ENCODE results near the gene NRXN3.

The NRXN3 gene

DNA sequence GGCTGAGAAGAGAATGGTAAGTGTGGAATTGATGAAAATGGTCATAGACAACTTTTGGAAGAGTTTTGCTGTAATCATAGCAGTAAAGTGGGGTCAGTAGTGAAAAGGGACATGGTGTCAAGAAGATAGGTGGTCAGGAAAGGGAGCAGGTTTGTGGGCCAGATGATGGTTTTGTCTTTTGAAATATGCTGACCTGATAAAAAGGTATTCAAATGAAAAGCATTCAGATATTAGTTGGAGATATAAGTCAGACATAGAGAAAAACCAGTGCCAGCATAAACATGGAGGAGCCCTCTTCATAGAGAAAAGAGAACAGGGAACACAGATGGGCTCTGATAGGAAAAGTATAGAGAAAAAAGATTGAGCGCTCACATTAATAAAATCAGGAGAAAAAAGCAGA is 518.3 kb downstream of the NRXN3 start:
- Histone ChIP-seq H3K27ac (ENCODE audit: low read depth, low read length) (no peak overlapping the region), H3K9ac (ENCODE audit: low read depth, low read length) (no peak overlapping the region), H3K9me3 (ENCODE audit: insufficient read depth, low read depth, low read length) (no peaks in the 10 kb centered on the region), H3K36me3 (ENCODE audit: insufficient read depth, low read length) (no peaks in the 10 kb centered on the region), H3K4me1 (ENCODE audit: insufficient read depth, low read length) (no peaks in the 10 kb centered on the region), H3K4me3 (ENCODE audit: low read length) (no peak overlapping the region), H3K27me3 (ENCODE audit: insufficient read depth, low read length) (no peaks in the 10 kb centered on the region)
- WGBS = 95% methylated on average over 1 of the region's 1 CpG

GRCh38 chr14:78690836-78691235 is 520.7 kb downstream of the NRXN3 start:
- Histone ChIP-seq H3K4me1 (ENCODE audit: insufficient read depth, low read length) (no peaks in the 10 kb centered on the region), H3K9ac (ENCODE audit: low read depth, low read length) (no peak overlapping the region), H3K4me3 (ENCODE audit: low read length) (no peak overlapping the region), H3K36me3 (ENCODE audit: insufficient read depth, low read length) (no peaks in the 10 kb centered on the region), H3K27ac (ENCODE audit: low read depth, low read length) (no peak overlapping the region), H3K9me3 (ENCODE audit: insufficient read depth, low read depth, low read length) (no peaks in the 10 kb centered on the region), H3K27me3 (ENCODE audit: insufficient read depth, low read length) (no peaks in the 10 kb centered on the region)
- WGBS = 97% methylated on average over 2 of the region's 2 CpGs

- Histone ChIP-seq H3K36me3 (ENCODE audit: insufficient read depth, low read length) (no peaks in the 10 kb centered on the region), H3K27me3 (ENCODE audit: insufficient read depth, low read length) (no peaks in the 10 kb centered on the region), H3K27ac (ENCODE audit: low read depth, low read length) (no peak overlapping the region), H3K4me1 (ENCODE audit: insufficient read depth, low read length) (no peaks in the 10 kb centered on the region), H3K4me3 (ENCODE audit: low read length) (no peak overlapping the region), H3K9me3 (ENCODE audit: insufficient read depth, low read depth, low read length) (no peaks in the 10 kb centered on the region), H3K9ac (ENCODE audit: low read depth, low read length) (no peak overlapping the region)
- 50% methylated on average over 2 of the region's 2 CpGs for WGBS
Observed at GRCh38 chr14:78697341-78697740, 527.2 kb downstream of the NRXN3 start.

GRCh38 chr14:78698991-78699390 is 528.8 kb downstream of the NRXN3 start:
- H3K9ac ChIP-seq (ENCODE audit: low read depth, low read length) = no peak overlapping the region

GRCh38 chr14:78700236-78700635 is 530.1 kb downstream of the NRXN3 start:
- no peaks in the 10 kb centered on the region for H3K27me3 ChIP-seq (ENCODE audit: insufficient read depth, low read length)
- H3K9me3 ChIP-seq (ENCODE audit: insufficient read depth, low read depth, low read length) = no peaks in the 10 kb centered on the region
- no peak overlapping the region for H3K9ac ChIP-seq (ENCODE audit: low read depth, low read length)
- no peaks in the 10 kb centered on the region for H3K36me3 ChIP-seq (ENCODE audit: insufficient read depth, low read length)
- whole genome bisulfite sequencing = 91% methylated on average over 2 of the region's 2 CpGs
- no peaks in the 10 kb centered on the region for H3K4me1 ChIP-seq (ENCODE audit: insufficient read depth, low read length)
- no peak overlapping the region for H3K27ac ChIP-seq (ENCODE audit: low read depth, low read length)
- no peak overlapping the region for H3K4me3 ChIP-seq (ENCODE audit: low read length)

More at GRCh38 chr14:78698991-78699390, 528.8 kb downstream of the NRXN3 start:
- 92% methylated on average over 3 of the region's 3 CpGs for WGBS
- H3K27me3 ChIP-seq (ENCODE audit: insufficient read depth, low read length) = no peaks in the 10 kb centered on the region
- no peak overlapping the region for H3K27ac ChIP-seq (ENCODE audit: low read depth, low read length)
- H3K9me3 ChIP-seq (ENCODE audit: insufficient read depth, low read depth, low read length) = no peaks in the 10 kb centered on the region
- H3K4me1 ChIP-seq (ENCODE audit: insufficient read depth, low read length) = no peaks in the 10 kb centered on the region
- no peak overlapping the region for H3K4me3 ChIP-seq (ENCODE audit: low read length)
- H3K36me3 ChIP-seq (ENCODE audit: insufficient read depth, low read length) = no peaks in the 10 kb centered on the region

DNA sequence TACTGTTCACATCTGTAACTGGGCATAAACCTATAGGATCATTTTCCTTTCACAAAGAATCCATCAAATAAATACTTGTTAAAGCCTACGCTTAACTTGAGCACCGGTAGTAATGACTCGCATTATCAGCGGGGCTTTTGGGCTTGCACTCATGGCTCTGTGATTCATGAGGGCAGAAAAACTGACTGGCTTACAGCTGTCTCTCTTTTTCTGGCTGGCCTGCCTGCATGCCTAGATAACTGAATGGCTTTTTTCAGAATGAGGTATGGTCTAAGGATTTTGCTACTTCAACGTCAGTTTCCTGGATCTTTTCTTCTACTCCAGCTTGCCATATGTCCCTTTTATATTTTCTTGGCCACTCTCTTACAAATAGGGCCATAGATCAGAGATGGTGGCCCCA is 531.1 kb downstream of the NRXN3 start:
- Histone ChIP-seq H3K9me3 (ENCODE audit: insufficient read depth, low read depth, low read length) (no peaks in the 10 kb centered on the region), H3K4me1 (ENCODE audit: insufficient read depth, low read length) (no peaks in the 10 kb centered on the region), H3K4me3 (ENCODE audit: low read length) (no peak overlapping the region), H3K36me3 (ENCODE audit: insufficient read depth, low read length) (no peaks in the 10 kb centered on the region), H3K9ac (ENCODE audit: low read depth, low read length) (no peak overlapping the region), H3K27me3 (ENCODE audit: insufficient read depth, low read length) (no peaks in the 10 kb centered on the region), H3K27ac (ENCODE audit: low read depth, low read length) (no peak overlapping the region)
- 72% methylated on average over 5 of the region's 5 CpGs for WGBS

GRCh38 chr14:78704965-78705364 is 534.8 kb downstream of the NRXN3 start:
- H3K27me3 ChIP-seq (ENCODE audit: insufficient read depth, low read length) = no peaks in the 10 kb centered on the region
- H3K27ac ChIP-seq (ENCODE audit: low read depth, low read length) = no peak overlapping the region
- 83% methylated on average over 4 of the region's 4 CpGs for WGBS
- no peaks in the 10 kb centered on the region for H3K9me3 ChIP-seq (ENCODE audit: insufficient read depth, low read depth, low read length)
- H3K36me3 ChIP-seq (ENCODE audit: insufficient read depth, low read length) = no peaks in the 10 kb centered on the region
- no peak overlapping the region for H3K4me3 ChIP-seq (ENCODE audit: low read length)
- H3K4me1 ChIP-seq (ENCODE audit: insufficient read depth, low read length) = 0 out of 2 replicates have a peak, but pooled peaks cover 4% of the 10 kb centered on the region
- no peak overlapping the region for H3K9ac ChIP-seq (ENCODE audit: low read depth, low read length)

DNA sequence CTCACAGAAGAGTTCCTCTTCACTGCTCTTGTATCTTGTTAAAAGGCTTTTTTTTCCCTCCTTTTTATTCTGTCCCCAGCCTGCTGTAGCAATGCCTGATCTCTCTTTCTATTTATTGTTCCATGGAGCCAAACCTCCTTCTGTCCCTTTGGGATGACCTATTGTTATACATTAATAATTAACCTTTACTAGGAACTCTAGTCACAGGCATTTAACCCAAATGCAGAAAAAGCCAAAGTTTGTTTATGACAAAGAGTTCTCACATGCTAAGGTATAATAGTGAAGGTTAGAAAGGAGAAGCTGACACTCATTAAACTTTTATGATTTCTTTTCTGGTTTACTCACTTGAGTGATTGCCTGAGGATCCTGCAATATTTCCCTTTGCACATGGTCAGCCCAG is 535.8 kb downstream of the NRXN3 start:
- Histone ChIP-seq H3K9me3 (ENCODE audit: insufficient read depth, low read depth, low read length) (no peaks in the 10 kb centered on the region), H3K27ac (ENCODE audit: low read depth, low read length) (no peak overlapping the region), H3K4me1 (ENCODE audit: insufficient read depth, low read length) (peaks cover 13% of the 10 kb centered on the region; the same call in 1 of the 2 replicates), H3K36me3 (ENCODE audit: insufficient read depth, low read length) (no peaks in the 10 kb centered on the region), H3K4me3 (ENCODE audit: low read length) (no peak overlapping the region), H3K27me3 (ENCODE audit: insufficient read depth, low read length) (no peaks in the 10 kb centered on the region), H3K9ac (ENCODE audit: low read depth, low read length) (no peak overlapping the region)

DNA sequence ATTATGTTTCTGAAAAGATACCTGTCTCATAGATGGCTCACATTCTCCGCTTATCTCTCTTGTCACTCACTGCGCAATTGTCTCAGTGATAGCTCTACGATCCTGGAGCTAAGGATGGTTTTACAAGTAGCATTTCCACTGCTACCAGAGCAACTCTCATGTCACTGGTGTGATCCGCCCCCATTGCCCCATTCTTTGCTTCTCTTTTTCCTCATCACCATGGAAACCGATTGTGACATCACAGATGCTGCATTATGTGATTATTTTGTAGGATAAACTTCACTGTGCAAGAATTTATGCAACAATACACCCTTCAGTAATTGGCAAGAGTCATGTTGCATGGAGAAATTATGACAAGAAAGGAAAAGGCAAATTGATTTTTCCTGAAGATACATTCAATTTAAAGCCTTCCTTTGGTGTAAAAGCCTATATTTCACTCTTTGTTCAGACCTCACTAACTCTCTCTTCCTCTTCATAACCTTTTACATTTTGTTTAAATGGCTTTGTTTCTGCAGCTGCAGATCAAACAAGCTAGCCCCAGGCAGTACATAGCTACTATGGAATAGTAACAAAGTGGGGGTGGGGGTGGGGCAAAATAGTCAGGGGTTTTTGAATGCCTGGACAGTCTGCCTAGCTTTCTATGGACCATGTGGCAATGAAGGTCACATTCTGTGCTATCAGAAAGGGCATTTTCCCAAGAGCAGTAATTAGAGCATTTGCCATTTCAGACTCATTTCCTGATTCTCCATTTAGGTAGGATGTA is 539.8 kb downstream of the NRXN3 start:
- Histone ChIP-seq H3K27ac (ENCODE audit: low read depth, low read length) (no peak overlapping the region), H3K9ac (ENCODE audit: low read depth, low read length) (no peak overlapping the region), H3K36me3 (ENCODE audit: insufficient read depth, low read length) (no peaks in the 10 kb centered on the region), H3K4me3 (ENCODE audit: low read length) (no peak overlapping the region), H3K9me3 (ENCODE audit: insufficient read depth, low read depth, low read length) (no peaks in the 10 kb centered on the region), H3K4me1 (ENCODE audit: insufficient read depth, low read length) (peaks cover 13% of the 10 kb centered on the region; the same call in 1 of the 2 replicates), H3K27me3 (ENCODE audit: insufficient read depth, low read length) (no peaks in the 10 kb centered on the region)
- WGBS = 95% methylated on average over 4 of the region's 5 CpGs

DNA sequence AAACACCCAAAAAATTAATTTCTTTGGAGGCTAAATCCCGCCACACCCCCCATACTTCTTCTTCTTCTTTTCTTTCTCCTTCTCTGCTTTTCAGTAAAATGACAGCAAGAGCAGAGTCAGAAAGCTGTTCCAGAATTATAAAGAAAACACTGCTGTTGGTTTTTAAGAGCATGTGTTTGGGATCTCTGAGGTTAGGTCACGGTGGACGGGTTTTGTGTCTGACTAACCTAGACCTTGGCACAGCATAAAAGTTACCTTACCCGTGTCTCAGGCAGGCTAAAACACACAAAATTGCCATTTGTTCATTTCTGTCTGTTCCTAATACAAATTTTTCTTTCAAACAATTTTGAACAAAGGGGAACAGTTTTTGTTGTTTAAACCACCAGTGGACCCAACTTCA is 540.8 kb downstream of the NRXN3 start:
- H3K9ac ChIP-seq (ENCODE audit: low read depth, low read length) = no peak overlapping the region
- peaks cover 13% of the 10 kb centered on the region; the same call in 1 of the 2 replicates for H3K4me1 ChIP-seq (ENCODE audit: insufficient read depth, low read length)
- H3K4me3 ChIP-seq (ENCODE audit: low read length) = no peak overlapping the region
- WGBS = 90% methylated on average over 4 of the region's 4 CpGs
- H3K27me3 ChIP-seq (ENCODE audit: insufficient read depth, low read length) = no peaks in the 10 kb centered on the region
- H3K27ac ChIP-seq (ENCODE audit: low read depth, low read length) = no peak overlapping the region
- no peaks in the 10 kb centered on the region for H3K9me3 ChIP-seq (ENCODE audit: insufficient read depth, low read depth, low read length)
- H3K36me3 ChIP-seq (ENCODE audit: insufficient read depth, low read length) = no peaks in the 10 kb centered on the region

GRCh38 chr14:78713716-78714115 is 543.5 kb downstream of the NRXN3 start:
- Histone ChIP-seq H3K27me3 (ENCODE audit: insufficient read depth, low read length) (no peaks in the 10 kb centered on the region), H3K4me1 (ENCODE audit: insufficient read depth, low read length) (peaks cover 13% of the 10 kb centered on the region; the same call in 1 of the 2 replicates), H3K4me3 (ENCODE audit: low read length) (no peak overlapping the region), H3K9me3 (ENCODE audit: insufficient read depth, low read depth, low read length) (no peaks in the 10 kb centered on the region), H3K27ac (ENCODE audit: low read depth, low read length) (no peak overlapping the region), H3K36me3 (ENCODE audit: insufficient read depth, low read length) (no peaks in the 10 kb centered on the region), H3K9ac (ENCODE audit: low read depth, low read length) (no peak overlapping the region)

DNA sequence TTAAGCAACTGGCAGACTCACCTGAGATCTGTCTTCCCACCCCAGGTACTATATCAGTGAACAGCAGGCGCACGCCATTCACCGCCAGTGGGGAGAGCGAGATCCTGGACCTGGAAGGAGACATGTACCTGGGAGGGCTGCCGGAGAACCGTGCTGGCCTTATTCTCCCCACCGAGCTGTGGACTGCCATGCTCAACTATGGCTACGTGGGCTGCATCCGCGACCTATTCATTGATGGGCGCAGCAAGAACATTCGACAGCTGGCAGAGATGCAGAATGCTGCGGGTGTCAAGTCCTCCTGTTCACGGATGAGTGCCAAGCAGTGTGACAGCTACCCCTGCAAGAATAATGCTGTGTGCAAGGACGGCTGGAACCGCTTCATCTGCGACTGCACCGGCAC is 544.5 kb downstream of the NRXN3 start:
- Histone ChIP-seq H3K9me3 (ENCODE audit: insufficient read depth, low read depth, low read length) (no peaks in the 10 kb centered on the region), H3K36me3 (ENCODE audit: insufficient read depth, low read length) (no peaks in the 10 kb centered on the region), H3K9ac (ENCODE audit: low read depth, low read length) (no peak overlapping the region), H3K27me3 (ENCODE audit: insufficient read depth, low read length) (no peaks in the 10 kb centered on the region), H3K4me1 (ENCODE audit: insufficient read depth, low read length) (peaks cover 11% of the 10 kb centered on the region; the same call in 1 of the 2 replicates), H3K27ac (ENCODE audit: low read depth, low read length) (no peak overlapping the region), H3K4me3 (ENCODE audit: low read length) (no peak overlapping the region)
- 95% methylated on average over 18 of the region's 18 CpGs for WGBS

Data from HUES64 (cell line).